Left ventricle myocardium inferior (tissue), 1 donor: ENCODE data around the gene NHS. TPM values are rescaled to one million over a fixed set of nuclear protein-coding genes. Genes with fewer than 3 reads are reported as not detected.
A peak's percentile ranks its signal among the peaks of the same experiment; 100 is the strongest.

Experiments
- DNase-seq: peaks from one replicate; pipeline ENCODE4 v3.0.0-alpha.2; 2020
- H3K27ac ChIP-seq: fragments of 200-600 bp; replicated peaks from 2 replicates; pipeline ENCODE4 v1.8.0; 2021
- H3K27me3 ChIP-seq: fragments of 200-600 bp; 2 replicates; pipeline ENCODE4 v1.8.0; 2021; ENCODE audit warnings: low read depth
- H3K36me3 ChIP-seq: fragments of 200-600 bp; 2 replicates; pipeline ENCODE4 v1.8.0; 2021
- H3K4me1 ChIP-seq: fragments of 200-600 bp; 2 replicates; pipeline ENCODE4 v1.8.0; 2021
- H3K4me3 ChIP-seq: fragments of 200-600 bp; 2 replicates; pipeline ENCODE4 v1.8.0; 2021; ENCODE audit warnings: mild to moderate bottlenecking, moderate library complexity
- H3K9me3 ChIP-seq: fragments of 200-600 bp; replicated peaks from 2 replicates; pipeline ENCODE4 v1.8.0; 2021
- CTCF ChIP-seq: fragments of 200-600 bp; IDR thresholded peaks from 2 replicates; pipeline ENCODE4 v1.8.0; 2021; ENCODE audit warnings: antibody characterized with exemption, mild to moderate bottlenecking, borderline replicate concordance
- intact Hi-C: fragments of 100-400 bp; cut with micrococcal nuclease; formaldehyde crosslinking; loops from one replicate; pipeline ENCODE4 v1.11.0; 2022
- total RNA-seq: library from RNA; stranded (reverse); fragmentation: NEBNext Ultra II Directional; extraction: Animal tissue kit (Norgen Biotek cat#: 25700); gene quantifications from one replicate; pipeline ENCODE4 v1.2.1, GENCODE V29; 2021
- donor health status: DM: no; HTN: yes; CAD: no; lungs with severe emphysema.

The NHS gene
- total RNA-seq, 1 donor from 2014 or later, result 1.0 TPM

- Histone ChIP-seq H3K36me3 (no peaks in the 10 kb centered on the region), H3K4me3 (no peak overlapping the region), H3K27ac (no peak overlapping the region), H3K27me3 (no peaks in the 10 kb centered on the region), H3K4me1 (peaks cover 32% of the 10 kb centered on the region), H3K9me3 (no peaks in the 10 kb centered on the region)
- DNase-seq, result no peak
- no peak for TF ChIP-seq CTCF
- intact Hi-C loops, result no loop called here
These were observed 220.5 kb downstream of the NHS start for GRCh38 chrX:17595456-17596035.

GRCh38 chrX:17596061-17596460 lies 221.1 kb downstream of the NHS start:
- no peak for DNase-seq
- H3K4me1 ChIP-seq, result peaks cover 31% of the 10 kb centered on the region
- no peaks in the 10 kb centered on the region for H3K9me3 ChIP-seq
- no peak overlapping the region for H3K27ac ChIP-seq
- no peaks in the 10 kb centered on the region for H3K27me3 ChIP-seq
- no peak for TF ChIP-seq CTCF
- H3K36me3 ChIP-seq, result no peaks in the 10 kb centered on the region
- no peak overlapping the region for H3K4me3 ChIP-seq
- intact Hi-C loops, result no loop called here

GRCh38 chrX:17596546-17597205 lies 221.7 kb downstream of the NHS start:
- no peak overlapping the region for H3K27ac ChIP-seq
- no peak for TF ChIP-seq CTCF
- intact Hi-C loops, result no loop called here

GRCh38 chrX:17597327-17597726 lies 222.3 kb downstream of the NHS start:
- intact Hi-C loops, result no loop called here
- no peak for TF ChIP-seq CTCF
- H3K9me3 ChIP-seq, result no peaks in the 10 kb centered on the region
- no peak for DNase-seq
- no peaks in the 10 kb centered on the region for H3K36me3 ChIP-seq
- no peaks in the 10 kb centered on the region for H3K27me3 ChIP-seq
- H3K4me1 ChIP-seq, result peaks cover 23% of the 10 kb centered on the region
- peak overlapping the region; percentile 73 for H3K27ac ChIP-seq
- H3K4me3 ChIP-seq, result no peak overlapping the region

More at GRCh38 chrX:17596546-17597205, 221.7 kb downstream of the NHS start:
- Histone ChIP-seq H3K27me3 (no peaks in the 10 kb centered on the region), H3K4me1 (peaks cover 28% of the 10 kb centered on the region), H3K9me3 (no peaks in the 10 kb centered on the region), H3K4me3 (no peak overlapping the region), H3K36me3 (no peaks in the 10 kb centered on the region)
- DNase-seq, result no peak

GRCh38 chrX:17597836-17598439 lies 222.9 kb downstream of the NHS start:
- intact Hi-C loops, result no loop called here
- TF ChIP-seq CTCF, result no peak

More at GRCh38 chrX:17597836-17598439, 222.9 kb downstream of the NHS start:
- Histone ChIP-seq H3K4me3 (no peak overlapping the region), H3K27ac (peak overlapping the region; percentile 73), H3K9me3 (no peaks in the 10 kb centered on the region), H3K27me3 (no peaks in the 10 kb centered on the region), H3K36me3 (no peaks in the 10 kb centered on the region), H3K4me1 (peaks cover 23% of the 10 kb centered on the region)
- DNase-seq, result peak; percentile 77
